Upper lobe of left lung (tissue), 6 donors: ENCODE results near the gene CASP14. TPM values are rescaled to one million over a fixed set of nuclear protein-coding genes. Genes with fewer than 3 reads are reported as not detected.
"Not testable (repeated sequence)": the region's sequence is repeated elsewhere in the genome, so short reads cannot be mapped to it uniquely, and the experiment has no call there.

ENCODE experiments used
- ATAC-seq, 2 donors: fragments of 200-7000 bp; cut with Tn5 transposase; one replicate each; pipeline ENCODE4 v1.9.1; 2022; ENCODE audit warnings: mild to moderate bottlenecking in 2 of 2, moderate library complexity in 2 of 2; ENCODE audit not compliant: low FRiP score in 2 of 2
- DNase-seq, 2 donors: peaks; one replicate each; pipeline ENCODE4 v3.0.0-alpha.2; 2019 to 2020
- H3K27ac ChIP-seq, 4 donors: fragments of 200-600 bp; sonication (generic); one replicate each; pipeline ENCODE4 v1.5.1; 2016 to 2019
- H3K27me3 ChIP-seq, 4 donors: fragments of 200-600 bp; sonication (generic); one replicate each; pipeline ENCODE4 v1.5.1; 2017 to 2019
- H3K36me3 ChIP-seq, 4 donors: fragments of 200-600 bp; sonication (generic); one replicate each; pipeline ENCODE4 v1.5.1; 2016 to 2019
- H3K4me1 ChIP-seq, 4 donors: fragments of 200-600 bp; sonication (generic); one replicate each; pipeline ENCODE4 v1.5.1; 2018 to 2019
- H3K4me3 ChIP-seq, 4 donors: fragments of 200-600 bp; sonication (generic); one replicate each; pipeline ENCODE4 v1.5.1; 2017 to 2019; ENCODE audit warnings: mild to moderate bottlenecking in 2 of 4, moderate library complexity in 1 of 4
- H3K9me3 ChIP-seq, 4 donors: fragments of 200-600 bp; sonication (generic); one replicate each; pipeline ENCODE4 v1.5.1; 2018 to 2019
- EP300 ChIP-seq, 4 donors: sonication (generic); formaldehyde crosslinking; IDR thresholded peaks; one replicate each; pipeline ENCODE4 v1.5.1; 2017; ENCODE audit warnings: antibody characterized with exemption in 4 of 4, control low read depth in 2 of 4
- POLR2A ChIP-seq, 4 donors: fragments of 450-650 bp; IDR thresholded peaks; one replicate each; pipeline ENCODE4 v1.5.1; 2016 to 2017; ENCODE audit warnings: antibody characterized with exemption in 4 of 4, mild to moderate bottlenecking in 2 of 4
- POLR2AphosphoS5 ChIP-seq, 2 donors: sonication (generic); formaldehyde crosslinking; IDR thresholded peaks; one replicate each; pipeline ENCODE4 v1.5.1; 2017; ENCODE audit warnings: antibody characterized with exemption in 2 of 2
- WGBS, 2 donors: methylation state at CpG; one replicate each; pipeline ENCODE4 v1.1.5; 2017 to 2018; 5-methylcytosine and 5-hydroxymethylcytosine counted together
- total RNA-seq, 6 donors: library from RNA; depleted of rRNA in 4 of 6; stranded (reverse); fragments of >200 nt in 4 of 6; gene quantifications; one replicate each; pipeline versions ENCODE4 v1.1.0 to v1.2.1, GENCODE V29; 2016 to 2021
- TF ChIP-seq, protein P1 (sequence below), 6 experiments: fragments of 450-650 bp in 4 of 6; fragments of 200-600 bp in 2 of 6; sonication (generic) in 2 of 6; IDR thresholded peaks; one replicate each; pipeline ENCODE4 v1.5.1; 2016 to 2019; ENCODE audit warnings: antibody characterized with exemption in 6 of 6
- donor health status: DM: no; HTN: no; CAD: no; lungs with moderate emphysema.
- donor health status: DM: no; HTN: yes; CAD: no; lungs with severe emphysema.

The CASP14 gene
- total RNA-seq, 6 donors from 2014 or later = not detected

GRCh38 chr19:15093001-15093400 is 43.7 kb downstream of the CASP14 start:
- DNase-seq = no peak
- H3K4me1 ChIP-seq = peaks cover 4 to 6% (median 4%) of the 10 kb centered on the region in 4 donors
- H3K9me3 ChIP-seq = no peaks in the 10 kb centered on the region
- TF ChIP-seq, protein P1, sequence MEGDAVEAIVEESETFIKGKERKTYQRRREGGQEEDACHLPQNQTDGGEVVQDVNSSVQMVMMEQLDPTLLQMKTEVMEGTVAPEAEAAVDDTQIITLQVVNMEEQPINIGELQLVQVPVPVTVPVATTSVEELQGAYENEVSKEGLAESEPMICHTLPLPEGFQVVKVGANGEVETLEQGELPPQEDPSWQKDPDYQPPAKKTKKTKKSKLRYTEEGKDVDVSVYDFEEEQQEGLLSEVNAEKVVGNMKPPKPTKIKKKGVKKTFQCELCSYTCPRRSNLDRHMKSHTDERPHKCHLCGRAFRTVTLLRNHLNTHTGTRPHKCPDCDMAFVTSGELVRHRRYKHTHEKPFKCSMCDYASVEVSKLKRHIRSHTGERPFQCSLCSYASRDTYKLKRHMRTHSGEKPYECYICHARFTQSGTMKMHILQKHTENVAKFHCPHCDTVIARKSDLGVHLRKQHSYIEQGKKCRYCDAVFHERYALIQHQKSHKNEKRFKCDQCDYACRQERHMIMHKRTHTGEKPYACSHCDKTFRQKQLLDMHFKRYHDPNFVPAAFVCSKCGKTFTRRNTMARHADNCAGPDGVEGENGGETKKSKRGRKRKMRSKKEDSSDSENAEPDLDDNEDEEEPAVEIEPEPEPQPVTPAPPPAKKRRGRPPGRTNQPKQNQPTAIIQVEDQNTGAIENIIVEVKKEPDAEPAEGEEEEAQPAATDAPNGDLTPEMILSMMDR (IDR thresholded peaks at IDR 0.05) = no peak
- TF ChIP-seq EP300 (IDR thresholded peaks at IDR 0.05) (no peak), POLR2AphosphoS5 (IDR thresholded peaks at IDR 0.05) (no peak), POLR2A (IDR thresholded peaks at IDR 0.05) (no peak)
- no peak for ATAC-seq
- no peaks in the 10 kb centered on the region for H3K36me3 ChIP-seq
- H3K27ac ChIP-seq = no peak overlapping the region
- 75 to 80% methylated on average over 2 of the region's 2 CpGs for WGBS, 2 donors
- no peak overlapping the region for H3K4me3 ChIP-seq
- H3K27me3 ChIP-seq = no peaks in the 10 kb centered on the region

DNA sequence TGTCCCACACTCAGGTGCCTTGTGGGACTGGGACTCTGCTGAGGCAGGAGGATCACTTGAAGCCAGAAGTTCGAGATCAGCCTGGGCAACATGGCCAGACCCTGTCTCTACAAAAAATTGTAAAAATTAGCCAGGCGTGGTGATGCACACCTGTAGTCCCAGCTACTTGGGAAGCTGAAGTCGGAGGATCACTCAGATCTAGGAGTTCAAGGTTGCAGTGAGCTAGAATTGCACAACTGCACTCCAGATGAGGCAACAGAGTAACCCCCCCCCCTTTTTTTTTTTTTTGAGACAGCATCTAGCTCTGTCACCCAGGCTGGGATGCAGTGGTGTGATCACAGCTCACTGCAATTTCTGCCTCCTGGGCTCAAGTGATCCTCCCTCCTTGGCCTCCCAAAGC is 46.9 kb downstream of the CASP14 start:
- ATAC-seq (no peak), DNase-seq (no peak)
- H3K4me1 ChIP-seq = peaks cover 4 to 12% (median 6%) of the 10 kb centered on the region in 4 donors
- no peak overlapping the region for H3K4me3 ChIP-seq
- 78 to 81% methylated on average over 3 of the region's 3 CpGs for WGBS, 2 donors
- no peaks in the 10 kb centered on the region for H3K27me3 ChIP-seq
- no peaks in the 10 kb centered on the region for H3K9me3 ChIP-seq
- no peak for TF ChIP-seq EP300 (IDR thresholded peaks at IDR 0.05)
- TF ChIP-seq POLR2AphosphoS5 (IDR thresholded peaks at IDR 0.05) = no peak
- no peak for TF ChIP-seq POLR2A (IDR thresholded peaks at IDR 0.05)
- TF ChIP-seq, protein P1 (IDR thresholded peaks at IDR 0.05) = no peak
- H3K27ac ChIP-seq = no peak overlapping the region
- no peaks in the 10 kb centered on the region for H3K36me3 ChIP-seq

- H3K36me3 ChIP-seq, ATAC-seq, H3K4me3 ChIP-seq, H3K27me3 ChIP-seq, H3K27ac ChIP-seq, H3K9me3 ChIP-seq, DNase-seq: not testable (repeated sequence)
- H3K4me1 ChIP-seq = peaks cover 0 to 10% (median 4%) of the 10 kb centered on the region in 4 donors
- 85 to 95% methylated on average over 6 of the region's 6 CpGs for WGBS, 2 donors
Observed at GRCh38 chr19:15097980-15098379, 48.7 kb downstream of the CASP14 start.

- no peak overlapping the region for H3K4me3 ChIP-seq
- DNase-seq = no peak
- ATAC-seq = no peak
- peaks cover 0 to 2% (median 0%) of the 10 kb centered on the region in 4 donors for H3K9me3 ChIP-seq
- H3K27ac ChIP-seq = no peak overlapping the region
- peaks cover 0 to 10% (median 4%) of the 10 kb centered on the region in 4 donors for H3K4me1 ChIP-seq
- WGBS, 2 donors = 78 to 88% methylated on average over 10 of the region's 10 CpGs
- TF ChIP-seq POLR2A (IDR thresholded peaks at IDR 0.05) (no peak), POLR2AphosphoS5 (IDR thresholded peaks at IDR 0.05) (no peak), EP300 (IDR thresholded peaks at IDR 0.05) (no peak)
- TF ChIP-seq, protein P1 (IDR thresholded peaks at IDR 0.05) = no peak
- H3K27me3 ChIP-seq = no peaks in the 10 kb centered on the region
- H3K36me3 ChIP-seq = no peaks in the 10 kb centered on the region
Observed at GRCh38 chr19:15098460-15098859, 49.2 kb downstream of the CASP14 start.

- Histone ChIP-seq H3K27me3 (no peaks in the 10 kb centered on the region), H3K4me1 (peaks cover 0 to 10% (median 4%) of the 10 kb centered on the region in 4 donors), H3K27ac (no peak overlapping the region), H3K4me3 (no peak overlapping the region), H3K36me3 (no peaks in the 10 kb centered on the region), H3K9me3 (peaks cover 0 to 6% (median 1%) of the 10 kb centered on the region in 4 donors)
- 86 to 96% methylated on average over 3 of the region's 3 CpGs for WGBS, 2 donors
- TF ChIP-seq POLR2AphosphoS5 (IDR thresholded peaks at IDR 0.05) (no peak), EP300 (IDR thresholded peaks at IDR 0.05) (no peak), POLR2A (IDR thresholded peaks at IDR 0.05) (no peak)
- TF ChIP-seq, protein P1 (IDR thresholded peaks at IDR 0.05) = no peak
- DNase-seq = no peak
- ATAC-seq = no peak
Observed at GRCh38 chr19:15099017-15099582, 49.8 kb downstream of the CASP14 start.
